ENCODE data around the gene PPARA. TPM values are rescaled to one million over a fixed set of nuclear protein-coding genes. Genes with fewer than 3 reads are reported as not detected.
"Not testable (repeated sequence)": the region's sequence is repeated elsewhere in the genome, so short reads cannot be mapped to it uniquely, and the experiment has no call there.

Gene PPARA
- total RNA-seq, 1 donor from 2014 or later = 78.9 TPM

DNA sequence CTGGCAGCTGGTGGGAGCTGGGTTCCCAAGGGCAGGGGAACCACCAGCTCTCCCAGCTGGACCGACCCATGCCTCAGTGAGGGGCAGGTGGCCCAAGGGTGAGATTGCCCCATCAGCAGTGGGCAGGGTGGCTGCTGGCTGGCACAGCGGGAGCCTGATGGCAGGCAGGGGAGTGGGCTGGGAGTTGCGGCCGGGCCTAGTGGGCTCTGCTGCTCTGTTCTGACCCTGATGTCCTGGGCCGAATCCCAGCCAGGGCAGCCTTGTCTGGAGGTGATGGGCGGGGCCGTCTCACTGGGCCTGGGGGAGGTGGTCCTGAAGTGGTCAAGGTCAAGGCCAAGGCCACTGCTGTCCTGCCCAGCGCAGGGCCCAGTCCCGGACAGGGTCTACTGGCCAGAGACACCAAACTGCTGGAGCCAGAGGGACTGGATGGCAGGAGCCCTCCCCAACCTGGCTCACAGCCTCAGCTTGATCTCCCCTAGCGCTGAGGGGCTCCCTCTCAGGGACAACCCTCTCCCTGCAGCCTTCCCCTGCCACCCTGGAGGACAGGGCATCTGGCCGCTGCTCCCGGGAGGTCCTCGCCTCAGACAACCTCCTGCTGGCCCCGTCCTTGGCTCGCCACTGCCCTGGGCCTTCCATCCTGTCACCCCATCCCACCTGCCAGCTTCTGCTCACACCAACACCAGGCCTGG is 26.5 kb upstream of the PPARA start:
- ATAC-seq = no peak
- intact Hi-C loops (cut with micrococcal nuclease) = loop anchor here (5.0 kb wide), 1 partner anchor 188 kb away; no protein-coding TSS in a partner anchor
- DNase-seq = no peak

DNA sequence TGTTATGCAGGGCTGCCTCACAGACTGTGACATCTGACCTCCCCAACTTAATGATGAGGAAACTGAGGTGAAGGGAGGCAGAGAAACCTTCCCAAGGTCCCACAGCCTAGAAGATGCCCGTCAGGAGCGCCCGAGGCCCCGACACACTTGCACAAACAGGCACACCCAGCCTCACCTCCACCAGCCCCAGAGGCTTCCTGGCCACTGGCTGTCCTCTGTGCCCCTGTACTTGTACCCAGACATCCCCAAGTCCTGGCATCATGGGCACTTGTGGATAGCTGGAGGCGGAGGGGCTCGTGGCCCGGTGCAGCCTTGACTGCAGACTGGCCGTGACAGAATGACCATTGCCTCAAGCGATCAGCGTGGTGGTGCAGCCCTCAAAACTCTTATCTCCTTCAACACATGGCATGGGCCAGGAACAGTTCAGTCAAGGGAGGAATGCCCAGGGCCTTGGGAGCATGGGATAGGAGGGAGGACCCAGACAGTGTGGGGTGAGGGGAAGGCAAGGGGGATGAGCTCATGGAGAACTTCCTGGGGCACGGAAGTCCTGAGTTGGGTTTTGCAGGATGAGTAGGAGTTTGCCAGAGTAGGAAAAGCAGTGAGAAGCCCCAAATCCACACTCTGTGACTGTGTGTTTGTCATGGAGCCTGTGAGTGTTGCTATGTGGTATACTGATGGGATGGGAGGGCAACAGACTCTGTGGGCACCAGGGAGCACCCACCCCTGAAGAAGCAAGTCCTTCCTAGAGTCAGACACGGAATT is 25.8 kb upstream of the PPARA start:
- ATAC-seq = no peak
- intact Hi-C loops (cut with micrococcal nuclease) = loop anchor here (5.0 kb wide), 1 partner anchor 188 kb away; no protein-coding TSS in a partner anchor
- no peak for DNase-seq

GRCh38 chr22:46125311-46125710 is 25.0 kb upstream of the PPARA start:
- intact Hi-C loops (cut with micrococcal nuclease) = no loop called here
- DNase-seq = no peak
- no peak for ATAC-seq

DNA sequence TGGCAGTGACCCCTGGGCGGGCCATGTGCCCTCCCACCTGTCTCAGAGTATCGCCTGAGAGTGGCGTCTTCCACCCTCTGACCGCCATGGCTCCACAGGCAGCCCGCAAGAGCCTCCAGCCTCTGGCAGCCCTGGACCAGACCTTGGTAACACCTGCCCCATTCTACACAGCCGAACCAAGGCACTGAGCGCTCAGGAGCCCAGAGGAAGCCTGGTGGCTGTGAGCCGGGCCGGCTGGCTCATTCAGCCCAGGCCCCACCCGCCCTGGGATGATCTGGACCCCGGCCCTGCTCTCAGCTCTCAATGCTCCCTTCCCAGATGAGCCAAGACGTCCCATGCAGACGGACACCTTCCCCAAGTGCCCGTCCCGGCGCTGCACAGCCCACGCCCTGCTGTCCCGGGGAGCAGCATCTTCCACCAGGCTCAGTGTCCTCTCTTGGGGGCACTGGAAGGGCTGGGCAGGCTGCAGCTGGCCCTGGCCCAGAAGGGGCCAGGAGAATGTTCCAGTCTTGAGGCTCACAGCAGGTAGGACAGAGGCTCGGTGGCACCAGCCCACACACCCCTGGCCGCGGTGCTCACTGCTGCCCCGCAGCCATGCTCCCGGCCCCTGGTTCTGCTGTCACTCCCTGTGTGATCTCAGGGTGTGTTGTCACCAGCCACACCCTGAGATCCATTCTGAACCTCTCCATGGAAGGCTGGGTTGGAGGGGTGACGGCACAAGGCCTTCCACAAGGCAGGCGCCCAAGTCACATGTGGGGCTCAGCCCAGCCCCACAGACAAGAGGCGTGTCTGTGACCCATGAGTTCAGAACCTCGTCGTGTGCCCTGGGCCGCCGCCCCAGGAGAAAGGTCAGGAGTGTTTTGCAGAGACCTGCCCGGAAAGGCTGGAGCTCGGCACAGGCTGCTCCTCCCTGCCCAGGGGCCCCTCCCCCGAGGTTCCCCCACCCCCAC is 24.2 kb upstream of the PPARA start:
- no peak for ATAC-seq
- no peak for DNase-seq
- intact Hi-C loops (cut with micrococcal nuclease) = no loop called here

DNA sequence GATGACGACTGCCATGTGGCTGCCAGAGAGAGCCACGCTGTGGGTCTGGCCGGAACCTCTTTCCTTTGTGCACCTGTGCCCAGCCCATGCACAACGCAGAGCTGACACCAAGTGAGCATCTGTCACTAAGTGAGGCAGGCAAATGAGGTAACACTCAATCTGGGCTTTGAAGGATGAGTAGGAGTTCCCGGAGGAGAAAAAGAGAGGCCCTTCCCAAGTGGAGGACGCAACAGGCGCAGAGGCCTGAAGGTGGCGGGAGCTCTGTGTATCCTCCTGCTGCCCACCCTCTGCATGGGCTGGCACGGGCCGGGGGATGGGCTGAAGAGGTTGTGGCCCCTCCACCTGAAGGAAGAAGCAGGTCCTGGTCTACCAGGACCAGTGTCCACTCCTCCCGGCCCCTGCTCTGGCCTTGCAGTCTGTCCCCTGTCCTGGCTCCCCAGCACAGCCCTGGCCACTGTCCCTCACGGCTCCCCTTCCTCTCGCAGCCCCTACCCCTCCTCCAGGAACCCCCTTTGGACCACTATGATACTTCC is 23.4 kb upstream of the PPARA start:
- DNase-seq (no peak), ATAC-seq (no peak)
- intact Hi-C loops (cut with micrococcal nuclease) = no loop called here

DNA sequence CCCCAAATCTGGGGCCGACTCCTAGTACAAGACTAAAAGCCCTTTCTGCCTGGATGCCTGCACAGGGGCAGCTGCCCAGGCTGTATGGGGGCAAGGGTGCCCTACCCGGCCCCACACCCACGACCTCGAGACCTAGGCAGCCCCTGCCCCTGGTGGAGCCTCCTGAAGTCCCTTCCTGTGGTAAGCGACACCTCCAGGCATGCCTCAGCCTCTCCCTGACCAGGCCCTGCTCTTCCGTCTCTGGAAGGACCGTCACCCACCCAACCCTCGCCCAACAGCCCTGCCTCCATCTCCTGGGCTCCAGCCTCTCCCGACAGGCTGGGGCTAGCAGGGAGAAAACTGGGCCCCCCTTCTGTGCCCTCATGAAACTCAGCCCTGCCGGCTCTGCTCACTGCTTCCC is 22.8 kb upstream of the PPARA start:
- ATAC-seq (no peak), DNase-seq (no peak)
- intact Hi-C loops (cut with micrococcal nuclease) = no loop called here

DNA sequence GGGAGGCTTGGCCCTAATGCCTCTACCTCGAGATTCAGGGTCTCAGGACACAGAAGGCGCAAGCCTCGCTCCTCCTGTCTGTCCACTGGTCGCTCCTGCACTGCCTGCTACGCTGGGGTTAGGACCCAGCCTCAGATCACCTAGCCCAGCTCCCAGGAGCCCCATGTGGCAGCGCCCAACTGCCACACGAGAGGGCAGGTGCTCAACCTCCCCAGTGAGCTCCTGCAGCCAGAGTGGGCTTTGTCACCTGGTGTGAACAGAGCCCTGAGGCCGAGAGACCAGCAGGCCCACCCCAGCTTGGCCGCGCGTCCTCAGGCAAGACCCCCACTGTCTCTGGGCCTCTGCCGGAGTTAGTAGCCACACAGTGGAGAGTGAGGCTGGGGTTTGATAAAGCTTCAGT is 21.7 kb upstream of the PPARA start:
- intact Hi-C loops (cut with micrococcal nuclease) = no loop called here
- ATAC-seq = no peak

DNA sequence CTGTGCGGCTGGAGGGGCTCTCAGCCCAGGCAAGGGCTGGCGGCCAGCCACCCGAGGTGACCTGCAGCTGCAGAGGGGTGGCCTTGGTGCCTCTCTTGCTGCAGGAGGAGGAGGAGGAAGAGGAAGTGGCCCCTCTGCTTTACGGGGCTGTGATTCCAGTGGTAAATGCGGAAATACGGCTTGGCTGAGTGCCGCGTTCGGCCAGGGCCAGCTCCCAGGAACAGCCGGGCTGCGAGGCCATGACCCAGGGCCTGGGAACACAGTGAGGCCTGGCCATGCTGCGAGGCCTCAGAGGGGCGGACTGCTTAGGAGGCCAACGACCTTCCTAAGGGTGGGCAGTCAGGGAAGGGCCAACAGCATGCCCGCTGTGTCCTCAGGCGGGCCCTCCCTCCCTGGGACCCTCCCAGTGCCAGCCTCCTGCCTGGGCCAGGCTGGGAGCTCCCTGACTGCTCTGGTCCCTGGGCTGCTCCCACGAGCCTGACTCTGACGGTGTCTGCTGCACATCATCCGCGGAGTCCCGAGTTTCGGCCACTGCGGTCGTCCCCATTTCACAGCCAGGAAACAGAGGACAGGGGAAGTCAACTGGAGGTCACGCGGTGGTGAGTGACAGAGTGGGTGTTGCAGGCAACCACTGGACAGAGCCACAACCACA is 20.8 kb upstream of the PPARA start:
- peak; percentile 70 for ATAC-seq
- intact Hi-C loops (cut with micrococcal nuclease) = no loop called here
- peak; percentile 87 for DNase-seq

More for the DNA sequence above, 21.7 kb upstream of the PPARA start:
- DNase-seq = no peak

DNA sequence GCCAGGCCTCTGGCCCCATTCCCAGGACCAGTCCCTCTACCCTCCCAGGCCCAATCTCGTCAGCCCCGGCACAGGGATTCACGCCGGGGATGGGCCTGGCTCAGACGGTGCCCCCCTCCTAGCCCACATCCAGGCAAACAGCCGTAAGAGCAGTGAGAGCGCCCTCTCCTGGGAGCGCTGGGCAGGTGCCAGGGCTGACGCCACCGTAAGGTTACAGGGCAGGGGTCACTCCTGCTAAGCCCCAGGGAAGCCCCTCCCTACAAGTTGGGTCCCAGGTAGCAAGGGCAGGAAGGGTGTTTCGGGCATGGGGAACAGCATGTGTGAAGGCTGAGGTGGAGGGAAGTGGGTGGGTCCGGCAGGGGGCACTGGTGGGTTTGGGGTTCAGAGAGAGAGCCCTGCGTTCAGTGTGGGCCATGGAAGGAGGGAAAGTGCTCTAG is 19.2 kb upstream of the PPARA start:
- no peak for DNase-seq
- ATAC-seq = no peak
- intact Hi-C loops (cut with micrococcal nuclease) = no loop called here

DNA sequence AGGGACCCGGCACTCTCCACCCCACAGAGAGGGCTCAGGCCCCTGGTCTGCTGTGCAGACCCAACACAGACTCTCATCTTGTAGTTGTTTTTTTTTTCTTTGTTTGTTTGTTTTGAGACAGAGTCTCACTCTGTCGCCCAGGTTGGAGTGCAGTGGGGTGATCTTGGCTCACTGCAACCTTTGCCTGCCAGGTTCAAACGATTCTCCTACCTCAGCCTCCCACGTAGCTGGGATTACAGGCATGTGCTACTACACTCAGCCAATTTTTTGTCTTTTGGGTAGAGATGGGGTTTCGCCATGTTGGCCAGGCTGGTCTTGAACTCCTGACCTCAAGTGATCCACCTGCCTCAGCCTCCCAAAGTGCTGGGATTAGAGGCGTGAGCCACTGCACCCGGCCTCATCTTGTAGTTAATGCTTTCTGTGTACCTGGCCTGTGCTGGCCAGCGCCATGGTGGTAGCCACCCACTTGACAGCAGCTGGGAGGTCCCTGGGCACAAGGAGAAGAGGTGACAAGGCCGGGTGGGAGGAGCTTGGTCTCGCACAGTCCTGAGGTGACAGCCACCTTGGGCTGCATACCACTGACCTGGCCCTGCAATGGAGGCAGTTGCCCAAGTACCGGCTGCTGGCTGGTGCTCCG is 18.0 kb upstream of the PPARA start:
- intact Hi-C loops (cut with micrococcal nuclease); ATAC-seq; DNase-seq: not testable (repeated sequence)

GRCh38 chr22:46132830-46133587 is 17.3 kb upstream of the PPARA start:
- no peak for DNase-seq

GRCh38 chr22:46133588-46133855 is 16.8 kb upstream of the PPARA start:
- DNase-seq (no peak), ATAC-seq (no peak)
- intact Hi-C loops (cut with micrococcal nuclease) = no loop called here

More at GRCh38 chr22:46132830-46133587, 17.3 kb upstream of the PPARA start:
- intact Hi-C loops (cut with micrococcal nuclease) = no loop called here
- ATAC-seq = no peak

- intact Hi-C loops (cut with micrococcal nuclease) = no loop called here
- no peak for ATAC-seq
- DNase-seq = no peak
Measured at GRCh38 chr22:46134111-46134705, 16.1 kb upstream of the PPARA start.

- intact Hi-C loops (cut with micrococcal nuclease) = no loop called here
- DNase-seq (no peak), ATAC-seq (no peak)
Measured at GRCh38 chr22:46135611-46136485, 14.5 kb upstream of the PPARA start.

GRCh38 chr22:46136486-46137217 is 13.7 kb upstream of the PPARA start:
- no peak for ATAC-seq
- DNase-seq = no peak
- intact Hi-C loops (cut with micrococcal nuclease) = no loop called here

DNA sequence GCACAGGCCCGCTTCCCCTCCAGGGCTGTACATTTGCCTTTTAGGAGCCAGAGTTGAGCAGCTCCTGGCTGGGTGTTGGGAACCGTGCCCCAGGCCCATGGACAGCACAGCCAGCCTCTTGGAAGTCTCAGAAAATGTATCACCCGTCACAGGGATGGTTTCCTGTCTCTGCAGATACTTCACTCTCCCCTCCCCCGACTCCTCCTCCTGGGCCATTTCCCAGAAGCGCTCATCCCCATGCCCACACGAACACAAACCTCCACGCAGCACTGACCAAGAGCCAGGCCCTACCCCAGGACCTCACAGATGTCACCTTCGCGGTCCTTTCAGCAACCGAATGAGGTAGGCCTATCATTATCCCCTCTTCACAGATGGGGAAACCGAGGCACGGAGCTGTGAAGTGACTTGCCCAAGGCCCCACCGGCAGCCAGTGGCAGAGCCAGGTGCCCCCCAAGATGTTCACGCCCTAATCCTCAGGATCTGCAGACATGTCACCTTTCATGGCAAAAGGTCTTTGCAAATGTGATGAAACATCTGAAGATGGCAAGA is 13.0 kb upstream of the PPARA start:
- DNase-seq = no peak
- intact Hi-C loops (cut with micrococcal nuclease) = no loop called here
- ATAC-seq = no peak

All from left ventricle myocardium superior (tissue), 1 donor.